Breast epithelium (tissue), 4 donors: ENCODE data around the gene CHKA. TPM values are rescaled to one million over a fixed set of nuclear protein-coding genes. Genes with fewer than 3 reads are reported as not detected.

Experiments used
- DNase-seq, 2 donors: peaks; one replicate each; pipeline ENCODE4 v3.0.0-alpha.2; 2019; ENCODE audit warnings: low spot score in 2 of 2
- H3K27ac ChIP-seq, 2 donors: fragments of 200-600 bp; sonication (generic) in 1 of 2; one replicate each; pipeline ENCODE4 v1.5.1; 2016 to 2019; ENCODE audit warnings: mild to moderate bottlenecking in 1 of 2
- H3K27me3 ChIP-seq, 2 donors: fragments of 200-600 bp; sonication (generic) in 1 of 2; one replicate each; pipeline versions ENCODE4 v1.5.1 to v1.6.0; 2017 to 2019; ENCODE audit warnings: control low read depth in 1 of 2, mild to moderate bottlenecking in 1 of 2
- H3K36me3 ChIP-seq: fragments of 200-600 bp; one replicate; pipeline ENCODE4 v1.5.1; 2019
- H3K4me1 ChIP-seq, 2 donors: fragments of 200-600 bp; sonication (generic); one replicate each; pipeline ENCODE4 v1.5.1; 2016 to 2019; ENCODE audit warnings: control low read depth in 1 of 2
- H3K4me3 ChIP-seq, 3 donors: fragments of 200-600 bp; sonication (generic); 1 replicate in 2 of 3; 2 replicates in 1 of 3; pipeline ENCODE4 v1.5.1; 2016 to 2019; ENCODE audit warnings: mild to moderate bottlenecking in 3 of 3, moderate library complexity in 2 of 3
- H3K9me3 ChIP-seq, 2 donors: fragments of 200-600 bp; sonication (generic) in 1 of 2; one replicate each; pipeline ENCODE4 v1.5.1; 2016 to 2019; ENCODE audit warnings: control low read depth in 1 of 2
- POLR2A ChIP-seq: fragments of 450-650 bp; IDR thresholded peaks from one replicate; pipeline ENCODE4 v1.6.1; 2016; ENCODE audit warnings: antibody characterized with exemption, mild to moderate bottlenecking, moderate library complexity
- POLR2AphosphoS5 ChIP-seq, 3 donors: sonication (generic); formaldehyde crosslinking; IDR thresholded peaks; one replicate each; pipeline ENCODE4 v1.6.1; 2017; ENCODE audit warnings: antibody characterized with exemption in 3 of 3
- intact Hi-C: fragments of 100-400 bp; cut with DNase I; formaldehyde crosslinking; loops from one replicate; pipeline ENCODE4 v1.15.1; 2023; ENCODE audit warnings: low total_unique reads
- total RNA-seq, 3 donors: library from RNA; depleted of rRNA; stranded (reverse); fragments of >200 nt; gene quantifications; one replicate each; pipeline ENCODE4 v1.1.0, GENCODE V29; 2016
- TF ChIP-seq, protein P1 (sequence below), 3 donors: fragments of 450-650 bp; IDR thresholded peaks; one replicate each; pipeline ENCODE4 v1.5.1; 2016 to 2017; ENCODE audit warnings: antibody characterized with exemption in 3 of 3, mild to moderate bottlenecking in 3 of 3, moderate library complexity in 3 of 3

The CHKA gene
- total RNA-seq, 3 donors from 2014 or later: 52.1 to 73.0 (median 71.7) TPM

- Histone ChIP-seq H3K36me3 (no peaks in the 10 kb centered on the region), H3K27ac (no peak overlapping the region), H3K4me1 (no peaks in the 10 kb centered on the region), H3K9me3 (no peaks in the 10 kb centered on the region), H3K27me3 (no peaks in the 10 kb centered on the region), H3K4me3 (no peak overlapping the region)
- TF ChIP-seq POLR2A (no peak), POLR2AphosphoS5 (IDR thresholded peaks at IDR 0.05) (no peak)
- DNase-seq: peak in 1 of 2 donors; percentile 9
- intact Hi-C loops: no loop called here
These were observed 5.1 kb downstream of the CHKA start for GRCh38 chr11:68116126-68116525.

DNA sequence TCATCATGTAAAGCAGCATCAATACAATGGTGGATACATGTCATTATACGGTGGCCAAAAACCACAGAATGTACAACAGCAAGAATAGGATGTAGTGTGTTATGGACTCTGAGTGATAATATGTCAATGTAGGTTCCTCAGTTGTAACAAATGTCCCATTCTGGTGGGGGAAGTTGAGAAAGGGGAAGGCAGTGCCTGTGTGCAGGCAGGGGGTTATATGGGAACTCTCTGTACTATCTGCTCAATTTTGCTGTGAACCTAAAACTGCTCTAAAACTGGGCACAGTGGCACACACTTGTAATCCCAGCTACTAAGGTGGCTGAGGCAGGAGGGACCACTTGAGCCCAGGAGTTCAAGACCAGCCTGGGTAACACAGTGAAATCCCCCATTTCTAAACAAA, 5.9 kb downstream of the CHKA start:
- Histone ChIP-seq H3K36me3 (no peaks in the 10 kb centered on the region), H3K27me3 (no peaks in the 10 kb centered on the region), H3K27ac (no peak overlapping the region), H3K9me3 (no peaks in the 10 kb centered on the region), H3K4me1 (no peaks in the 10 kb centered on the region), H3K4me3 (no peak overlapping the region)
- TF ChIP-seq, protein P1, sequence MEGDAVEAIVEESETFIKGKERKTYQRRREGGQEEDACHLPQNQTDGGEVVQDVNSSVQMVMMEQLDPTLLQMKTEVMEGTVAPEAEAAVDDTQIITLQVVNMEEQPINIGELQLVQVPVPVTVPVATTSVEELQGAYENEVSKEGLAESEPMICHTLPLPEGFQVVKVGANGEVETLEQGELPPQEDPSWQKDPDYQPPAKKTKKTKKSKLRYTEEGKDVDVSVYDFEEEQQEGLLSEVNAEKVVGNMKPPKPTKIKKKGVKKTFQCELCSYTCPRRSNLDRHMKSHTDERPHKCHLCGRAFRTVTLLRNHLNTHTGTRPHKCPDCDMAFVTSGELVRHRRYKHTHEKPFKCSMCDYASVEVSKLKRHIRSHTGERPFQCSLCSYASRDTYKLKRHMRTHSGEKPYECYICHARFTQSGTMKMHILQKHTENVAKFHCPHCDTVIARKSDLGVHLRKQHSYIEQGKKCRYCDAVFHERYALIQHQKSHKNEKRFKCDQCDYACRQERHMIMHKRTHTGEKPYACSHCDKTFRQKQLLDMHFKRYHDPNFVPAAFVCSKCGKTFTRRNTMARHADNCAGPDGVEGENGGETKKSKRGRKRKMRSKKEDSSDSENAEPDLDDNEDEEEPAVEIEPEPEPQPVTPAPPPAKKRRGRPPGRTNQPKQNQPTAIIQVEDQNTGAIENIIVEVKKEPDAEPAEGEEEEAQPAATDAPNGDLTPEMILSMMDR (IDR thresholded peaks at IDR 0.05): no peak
- TF ChIP-seq POLR2AphosphoS5 (IDR thresholded peaks at IDR 0.05) (no peak), POLR2A (no peak)
- DNase-seq: no peak
- intact Hi-C loops: no loop called here

DNA sequence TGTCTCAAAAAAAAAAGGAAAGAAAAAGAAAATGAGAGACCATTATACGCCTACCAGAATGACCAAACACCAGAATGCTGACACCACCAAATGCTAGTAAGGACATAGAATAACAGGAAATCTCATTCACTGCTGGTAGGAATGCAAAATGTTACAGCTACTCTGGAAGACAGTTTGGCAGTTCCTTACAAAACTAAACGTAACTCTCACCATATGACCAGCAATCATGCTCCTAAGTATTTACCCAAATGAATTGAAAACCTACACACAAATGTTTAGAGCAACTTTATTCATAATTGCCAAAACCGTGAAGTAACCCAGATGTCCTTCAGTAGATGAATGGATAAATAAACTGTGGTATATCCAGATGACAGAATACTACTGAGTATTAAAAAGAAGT, 7.2 kb downstream of the CHKA start:
- peak overlapping the region in 1 of 2 donors; percentile 14 for H3K27ac ChIP-seq
- no peak for TF ChIP-seq POLR2A
- TF ChIP-seq POLR2AphosphoS5 (IDR thresholded peaks at IDR 0.05): no peak
- intact Hi-C loops: no loop called here

DNA sequence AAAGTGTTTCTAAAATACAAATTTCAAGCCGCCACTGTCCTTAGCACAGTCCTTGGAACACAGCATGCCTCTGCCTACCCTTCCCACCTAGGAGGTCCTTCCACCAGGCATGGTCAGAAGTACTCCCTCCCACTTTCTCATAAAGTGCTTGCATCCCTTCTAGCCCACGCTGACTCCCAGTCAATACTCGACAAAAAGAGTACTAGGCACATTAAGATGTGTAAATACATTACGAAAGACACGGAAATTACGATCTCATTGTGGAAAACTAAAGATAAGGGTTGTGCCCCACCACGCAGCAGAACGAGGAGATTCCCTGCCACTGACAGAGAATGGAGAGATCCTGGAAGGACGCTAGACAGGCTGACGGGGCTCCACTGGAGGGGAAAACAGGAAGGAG, 13.5 kb downstream of the CHKA start:
- Histone ChIP-seq H3K36me3 (no peaks in the 10 kb centered on the region), H3K4me3 (no peak overlapping the region), H3K27me3 (no peaks in the 10 kb centered on the region), H3K4me1 (peaks cover 0 to 6% of the 10 kb centered on the region in 2 donors), H3K27ac (peak overlapping the region in 1 of 2 donors; percentile 66), H3K9me3 (no peaks in the 10 kb centered on the region)
- intact Hi-C loops: no loop called here
- DNase-seq: no peak
- TF ChIP-seq POLR2AphosphoS5 (IDR thresholded peaks at IDR 0.05) (no peak), POLR2A (no peak)
- TF ChIP-seq, protein P1 (IDR thresholded peaks at IDR 0.05): no peak

More for the DNA sequence above, 7.2 kb downstream of the CHKA start:
- no peaks in the 10 kb centered on the region for H3K4me1 ChIP-seq
- H3K9me3 ChIP-seq: no peaks in the 10 kb centered on the region
- H3K27me3 ChIP-seq: no peaks in the 10 kb centered on the region
- DNase-seq: no peak
- H3K36me3 ChIP-seq: no peaks in the 10 kb centered on the region
- H3K4me3 ChIP-seq: no peak overlapping the region

DNA sequence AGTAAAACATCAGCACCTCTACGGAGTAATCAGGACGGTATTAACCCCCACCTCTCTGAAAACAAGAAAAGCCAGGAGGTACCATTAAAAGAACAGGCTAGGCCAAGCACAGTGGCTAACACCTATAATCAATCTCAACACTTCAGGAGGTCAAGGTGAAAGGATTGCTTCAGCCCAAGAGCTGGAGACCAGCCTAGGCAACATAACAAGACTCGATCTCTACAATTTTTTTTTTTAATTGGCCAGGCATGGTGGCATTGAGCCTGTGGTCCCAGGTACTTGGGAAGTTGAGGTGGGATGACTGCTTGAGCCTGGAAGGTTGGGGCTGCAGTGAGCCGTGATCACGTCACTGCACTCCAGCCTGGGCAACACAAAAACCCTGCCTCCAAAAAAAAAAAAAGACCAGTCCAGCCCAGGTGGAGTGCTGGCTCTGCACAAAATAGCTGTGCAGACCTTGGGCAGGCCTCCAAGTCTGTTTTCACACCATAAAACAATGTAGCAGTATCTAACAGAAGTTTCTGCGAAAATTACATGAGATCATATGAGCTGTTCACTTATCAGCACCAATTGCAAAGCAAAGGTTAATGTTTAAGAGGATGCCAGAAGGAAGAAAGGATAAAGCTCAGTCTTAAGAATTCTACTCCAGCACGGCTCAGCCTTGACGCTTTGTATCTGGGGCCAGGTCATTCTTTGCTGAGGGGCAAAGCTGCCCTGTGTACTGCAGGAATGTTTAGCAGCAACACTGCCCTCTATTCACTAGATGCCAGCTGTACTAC, 14.8 kb downstream of the CHKA start:
- H3K27ac ChIP-seq: peak overlapping the region; percentile 29 to 66
- no peak for DNase-seq
- intact Hi-C loops: no loop called here
- H3K27me3 ChIP-seq: no peaks in the 10 kb centered on the region
- peaks cover 0 to 6% of the 10 kb centered on the region in 2 donors for H3K4me1 ChIP-seq
- no peak overlapping the region for H3K4me3 ChIP-seq
- TF ChIP-seq POLR2AphosphoS5 (IDR thresholded peaks at IDR 0.05) (no peak), POLR2A (no peak)
- TF ChIP-seq, protein P1 (IDR thresholded peaks at IDR 0.05): no peak
- H3K36me3 ChIP-seq: no peaks in the 10 kb centered on the region
- no peaks in the 10 kb centered on the region for H3K9me3 ChIP-seq
